Measurements from ENCODE around the gene SDR42E2. TPM values are rescaled to one million over a fixed set of nuclear protein-coding genes. Genes with fewer than 3 reads are reported as not detected.

SDR42E2 gene
- total RNA-seq, 6 donors from 2014 or later, result 0.17 to 0.59 (median 0.22) TPM; not detected in 3

- ATAC-seq (ENCODE audit: low FRiP score in 2 of 2), result no peak
- Histone ChIP-seq H3K27me3 (no peaks in the 10 kb centered on the region), H3K27ac (peak overlapping the region; percentile 65 to 77 (median 69)), H3K9me3 (no peaks in the 10 kb centered on the region), H3K4me3 (no peak overlapping the region), H3K4me1 (peaks cover 0 to 12% (median 9%) of the 10 kb centered on the region in 4 donors), H3K36me3 (no peaks in the 10 kb centered on the region)
- no peak for DNase-seq
- WGBS, 2 donors, result 56 to 67% methylated on average over 4 to 7 of the region's 7 CpGs
- TF ChIP-seq POLR2AphosphoS5 (IDR thresholded peaks at IDR 0.05), result no peak
Observed at GRCh38 chr16:22198547-22199293, 36.4 kb downstream of the SDR42E2 start.

- 93 to 95% methylated on average over 6 of the region's 6 CpGs for WGBS, 2 donors
- Histone ChIP-seq H3K4me3 (no peak overlapping the region), H3K9me3 (no peaks in the 10 kb centered on the region), H3K27ac (no peak overlapping the region), H3K27me3 (no peaks in the 10 kb centered on the region), H3K36me3 (no peaks in the 10 kb centered on the region), H3K4me1 (peaks cover 5 to 13% (median 10%) of the 10 kb centered on the region in 4 donors)
- TF ChIP-seq POLR2A (IDR thresholded peaks at IDR 0.05) (no peak), EP300 (IDR thresholded peaks at IDR 0.05) (no peak), CTCF (IDR thresholded peaks at IDR 0.05) (no peak), POLR2AphosphoS5 (IDR thresholded peaks at IDR 0.05) (no peak)
- ATAC-seq (ENCODE audit: low FRiP score in 2 of 2), result no peak
- DNase-seq, result no peak
Observed at GRCh38 chr16:22202261-22202637, 39.9 kb downstream of the SDR42E2 start.

GRCh38 chr16:22203091-22203490, 40.8 kb downstream of the SDR42E2 start:
- H3K9me3 ChIP-seq, result no peaks in the 10 kb centered on the region
- no peak overlapping the region for H3K27ac ChIP-seq
- WGBS, 2 donors, result 84 to 93% methylated on average over 5 of the region's 5 CpGs
- no peaks in the 10 kb centered on the region for H3K36me3 ChIP-seq
- TF ChIP-seq EP300 (IDR thresholded peaks at IDR 0.05) (no peak), POLR2AphosphoS5 (IDR thresholded peaks at IDR 0.05) (no peak), POLR2A (IDR thresholded peaks at IDR 0.05) (no peak), CTCF (IDR thresholded peaks at IDR 0.05) (no peak)
- no peak for ATAC-seq (ENCODE audit: low FRiP score in 2 of 2)
- no peak overlapping the region for H3K4me3 ChIP-seq
- H3K27me3 ChIP-seq, result no peaks in the 10 kb centered on the region
- peaks cover 13 to 22% (median 19%) of the 10 kb centered on the region in 4 donors for H3K4me1 ChIP-seq
- DNase-seq, result no peak

GRCh38 chr16:22204091-22204655, 41.9 kb downstream of the SDR42E2 start:
- ATAC-seq (ENCODE audit: low FRiP score in 2 of 2) (no peak), DNase-seq (no peak)
- Histone ChIP-seq H3K9me3 (no peaks in the 10 kb centered on the region), H3K4me3 (no peak overlapping the region), H3K36me3 (no peaks in the 10 kb centered on the region), H3K27ac (no peak overlapping the region), H3K27me3 (no peaks in the 10 kb centered on the region), H3K4me1 (peaks cover 23 to 33% (median 24%) of the 10 kb centered on the region in 4 donors)
- WGBS, 2 donors, result 92 to 100% methylated on average over 2 of the region's 2 CpGs
- TF ChIP-seq POLR2A (IDR thresholded peaks at IDR 0.05), result no peak
- no peak for TF ChIP-seq EP300 (IDR thresholded peaks at IDR 0.05)
- no peak for TF ChIP-seq CTCF (IDR thresholded peaks at IDR 0.05)
- TF ChIP-seq POLR2AphosphoS5 (IDR thresholded peaks at IDR 0.05), result no peak

GRCh38 chr16:22205577-22206012, 43.3 kb downstream of the SDR42E2 start:
- Histone ChIP-seq H3K36me3 (no peaks in the 10 kb centered on the region), H3K27ac (peak overlapping the region; percentile 83 to 95 (median 90)), H3K27me3 (no peaks in the 10 kb centered on the region), H3K4me3 (peak overlapping the region in 3 of 4 donors; percentile 92 to 96 (median 93)), H3K9me3 (no peaks in the 10 kb centered on the region), H3K4me1 (peaks cover 23 to 36% (median 27%) of the 10 kb centered on the region in 4 donors)
- TF ChIP-seq CTCF (IDR thresholded peaks at IDR 0.05) (no peak), EP300 (IDR thresholded peaks at IDR 0.05) (no peak), POLR2A (IDR thresholded peaks at IDR 0.05) (no peak), POLR2AphosphoS5 (IDR thresholded peaks at IDR 0.05) (no peak)
- WGBS, 2 donors, result 4 to 5% methylated on average over 11 of the region's 11 CpGs
- ATAC-seq (ENCODE audit: low FRiP score in 2 of 2) (no peak), DNase-seq (no peak)
